GM20000 (cell line): ENCODE measurements around the gene SEC22C.
"Not testable (repeated sequence)": the region's sequence is repeated elsewhere in the genome, so short reads cannot be mapped to it uniquely, and the experiment has no call there.

Source experiments
- DNase-seq: peaks from one replicate; pipeline ENCODE4 v3.0.0; 2012; ENCODE audit warnings: low spot score
- TF ChIP-seq, protein P1 (sequence below): IDR thresholded peaks from 2 replicates; pipeline ENCODE4 v1.5.1; 2012; ENCODE audit warnings: mild to moderate bottlenecking, control low read depth; ENCODE audit errors: extremely low read depth, missing control alignments

The SEC22C gene

DNA sequence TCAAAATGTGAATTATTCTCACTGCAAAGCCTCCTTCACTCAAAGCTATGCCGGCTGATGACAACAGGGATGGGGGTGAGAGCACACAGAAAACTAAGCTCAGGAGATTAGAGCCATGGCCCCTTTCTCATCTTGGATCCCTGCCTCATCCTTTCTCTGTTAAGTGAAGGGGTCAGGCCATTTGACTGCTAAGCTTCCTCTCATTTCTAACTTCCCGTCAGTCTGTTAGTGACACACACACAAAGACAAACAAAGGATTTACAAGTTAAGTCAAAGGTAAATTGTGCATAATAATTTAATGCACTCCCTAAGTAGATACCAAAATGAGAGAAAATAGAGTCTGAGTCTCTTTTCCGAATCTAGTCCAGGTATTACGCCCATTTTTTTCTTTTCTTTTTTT, 10.0 kb upstream of the SEC22C start:
- TF ChIP-seq, protein P1, sequence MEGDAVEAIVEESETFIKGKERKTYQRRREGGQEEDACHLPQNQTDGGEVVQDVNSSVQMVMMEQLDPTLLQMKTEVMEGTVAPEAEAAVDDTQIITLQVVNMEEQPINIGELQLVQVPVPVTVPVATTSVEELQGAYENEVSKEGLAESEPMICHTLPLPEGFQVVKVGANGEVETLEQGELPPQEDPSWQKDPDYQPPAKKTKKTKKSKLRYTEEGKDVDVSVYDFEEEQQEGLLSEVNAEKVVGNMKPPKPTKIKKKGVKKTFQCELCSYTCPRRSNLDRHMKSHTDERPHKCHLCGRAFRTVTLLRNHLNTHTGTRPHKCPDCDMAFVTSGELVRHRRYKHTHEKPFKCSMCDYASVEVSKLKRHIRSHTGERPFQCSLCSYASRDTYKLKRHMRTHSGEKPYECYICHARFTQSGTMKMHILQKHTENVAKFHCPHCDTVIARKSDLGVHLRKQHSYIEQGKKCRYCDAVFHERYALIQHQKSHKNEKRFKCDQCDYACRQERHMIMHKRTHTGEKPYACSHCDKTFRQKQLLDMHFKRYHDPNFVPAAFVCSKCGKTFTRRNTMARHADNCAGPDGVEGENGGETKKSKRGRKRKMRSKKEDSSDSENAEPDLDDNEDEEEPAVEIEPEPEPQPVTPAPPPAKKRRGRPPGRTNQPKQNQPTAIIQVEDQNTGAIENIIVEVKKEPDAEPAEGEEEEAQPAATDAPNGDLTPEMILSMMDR = no peak
- no peak for DNase-seq

DNA sequence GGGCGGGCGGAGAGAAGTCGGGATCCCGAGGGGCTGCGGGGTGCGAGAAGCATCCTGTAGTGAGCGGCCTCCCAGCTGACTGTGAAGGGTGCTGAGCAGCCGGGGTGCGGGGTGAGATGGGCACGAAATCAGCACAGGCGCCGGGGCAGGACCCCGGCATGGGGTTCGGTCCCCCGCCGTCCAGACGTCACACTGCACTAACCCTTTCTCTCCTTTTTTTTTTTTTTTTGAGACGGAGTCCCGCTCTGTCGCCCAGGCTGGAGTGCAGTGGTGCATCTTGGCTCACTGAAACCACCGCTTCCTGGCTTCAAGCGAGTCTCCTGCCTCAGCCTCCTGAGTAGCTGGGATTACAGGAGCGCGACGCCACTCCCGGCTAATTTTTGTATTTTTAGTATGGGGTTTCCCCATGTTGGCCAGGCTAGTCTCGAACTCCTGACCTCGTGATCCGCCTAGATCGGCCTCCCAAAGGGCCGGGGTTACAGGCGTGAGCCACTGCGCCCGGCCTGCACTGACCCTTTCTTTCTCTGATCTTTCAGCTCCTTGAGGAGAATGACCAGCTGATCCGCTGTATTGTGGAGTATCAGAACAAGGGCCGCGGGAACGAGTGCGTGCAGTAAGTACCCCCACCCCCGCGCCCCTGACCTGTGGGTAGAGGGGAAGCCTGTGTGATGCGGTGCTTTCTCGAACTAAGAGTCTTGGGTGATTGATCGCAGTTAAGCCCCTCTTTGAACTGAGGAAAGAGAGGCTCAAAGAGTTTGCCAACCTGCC, 9.4 kb upstream of the SEC22C start:
- no peak for DNase-seq
- TF ChIP-seq, protein P1 = no peak

DNA sequence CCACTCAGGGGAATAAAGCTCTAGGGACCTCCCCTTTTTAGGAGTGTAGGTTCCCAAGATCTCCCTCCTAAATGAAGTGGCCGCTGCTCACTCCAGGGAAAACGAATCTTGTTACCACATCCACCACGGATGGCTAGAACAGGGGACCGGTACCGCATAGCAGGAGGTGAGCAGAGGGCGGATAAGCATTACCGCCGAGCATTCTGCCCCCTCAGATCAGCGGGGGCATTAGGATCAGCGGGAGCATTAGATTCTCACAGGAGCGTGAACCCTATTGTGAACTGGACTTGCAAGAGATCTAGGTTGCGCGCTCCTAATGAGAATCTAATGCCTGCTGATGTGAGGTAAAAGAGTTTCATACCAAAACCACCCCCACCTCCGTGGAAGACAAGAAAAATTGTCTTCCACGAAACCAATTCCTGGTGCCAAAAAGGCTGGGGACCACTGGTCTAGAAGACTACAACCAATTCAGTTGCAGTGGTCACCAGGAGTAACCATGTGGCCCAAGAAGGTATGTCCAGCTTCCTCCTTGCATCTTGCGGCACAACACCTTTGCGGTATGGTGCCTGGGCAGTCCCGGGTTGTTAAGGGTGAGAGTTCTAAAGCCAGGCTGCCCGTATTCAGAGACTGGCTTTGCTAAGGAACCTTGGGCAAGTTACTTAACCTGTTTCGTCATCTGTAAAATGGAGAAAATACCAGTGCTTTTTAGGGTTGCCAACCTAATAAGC, 7.8 kb upstream of the SEC22C start:
- DNase-seq = no peak

DNA sequence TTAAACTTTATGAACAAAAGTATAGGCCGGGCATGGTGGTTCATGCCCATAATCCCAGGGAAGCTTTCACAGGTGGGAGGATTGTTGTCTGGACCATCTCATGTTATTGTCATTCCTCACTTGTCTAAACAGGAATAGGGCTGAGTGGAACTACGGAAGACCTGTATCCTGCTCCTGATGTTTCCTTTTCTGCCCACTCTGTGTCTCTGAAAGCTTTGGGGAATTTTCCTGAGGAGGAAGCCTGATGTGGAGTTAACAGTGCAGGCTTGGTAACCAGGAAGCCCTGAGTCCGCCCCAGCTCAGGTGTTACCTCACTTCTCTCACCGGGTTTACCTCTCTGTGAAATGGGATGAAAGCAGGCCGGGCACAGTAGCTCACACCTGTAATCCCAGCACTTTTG, 6.9 kb upstream of the SEC22C start:
- no peak for DNase-seq
- TF ChIP-seq, protein P1 = no peak

More for the DNA sequence above, 7.8 kb upstream of the SEC22C start:
- TF ChIP-seq, protein P1 = no peak

DNA sequence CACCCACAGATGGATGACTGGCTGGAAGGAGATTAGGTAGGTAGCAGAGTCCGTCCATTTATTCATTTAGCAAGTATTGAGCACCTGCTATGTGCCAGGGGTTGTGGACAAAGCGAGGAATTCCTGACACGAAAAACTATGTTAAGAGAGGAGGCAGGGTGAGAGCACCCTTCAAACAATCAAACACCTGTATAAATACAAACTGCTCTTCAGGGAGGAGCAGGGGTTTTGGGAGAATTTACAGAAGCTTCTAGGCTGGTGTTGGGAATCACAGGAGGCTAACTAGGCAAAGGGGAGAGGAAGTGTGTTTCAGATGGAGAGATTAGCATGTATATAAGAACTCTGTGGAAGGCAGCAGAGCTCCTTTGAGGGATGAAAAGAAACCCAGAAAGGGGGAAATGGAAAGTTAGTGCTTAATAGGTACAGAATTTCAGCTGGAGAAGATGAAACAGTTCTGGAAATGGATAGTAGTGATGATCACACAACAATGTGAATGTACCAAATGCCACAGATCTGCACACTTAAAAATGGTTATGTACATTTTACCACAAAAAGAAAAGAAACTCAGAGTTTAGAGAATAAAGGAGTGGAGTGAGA, 805 bp upstream of the SEC22C start:
- DNase-seq = no peak

DNA sequence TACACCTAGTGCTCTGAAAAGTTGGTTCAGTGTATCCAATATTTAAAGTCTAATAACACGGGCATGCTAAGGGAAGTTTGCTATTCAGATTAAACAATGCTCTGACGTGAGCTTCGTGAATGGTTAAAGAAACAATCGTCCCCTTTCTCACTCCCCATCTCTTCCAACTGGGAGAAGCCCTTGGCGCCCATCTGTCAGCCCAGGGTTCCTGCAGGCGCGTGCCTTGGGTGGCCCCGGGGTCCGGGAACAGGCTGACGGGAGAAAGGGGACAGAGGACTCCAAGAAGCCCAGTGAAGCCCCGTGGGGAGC, 413 bp downstream of the SEC22C start:
- no peak for DNase-seq
- TF ChIP-seq, protein P1 = no peak

More for the DNA sequence above, 805 bp upstream of the SEC22C start:
- TF ChIP-seq, protein P1 = no peak

DNA sequence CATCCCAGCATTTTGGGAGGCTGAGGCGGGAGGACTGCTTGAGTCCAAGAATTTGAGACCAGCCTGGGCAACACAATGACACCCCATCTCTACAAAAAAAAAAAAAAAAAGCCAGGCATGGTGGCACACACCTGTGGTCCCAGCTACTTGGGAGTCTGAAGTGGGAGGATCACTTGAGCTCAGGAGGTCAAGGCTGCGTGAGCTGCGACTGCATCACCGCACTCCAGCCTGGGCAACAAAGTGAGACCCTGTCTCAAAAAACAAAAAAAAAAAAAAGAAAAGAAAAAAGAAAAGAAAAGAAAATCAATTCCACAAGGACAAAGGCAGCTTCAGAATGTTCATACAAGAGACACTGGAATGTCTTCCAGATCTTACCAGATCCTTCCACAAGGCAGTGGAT, 2.4 kb downstream of the SEC22C start:
- not testable (repeated sequence) for DNase-seq
